GM18870 (cell line): ENCODE data around the gene MYO1D.
A peak's percentile ranks its signal among the peaks of the same experiment; 100 is the strongest.

Experiments
- ATAC-seq: cut with Tn5 transposase; IDR thresholded peaks from one replicate; pipeline ENCODE4 v1.9.1; 2021; ENCODE audit warnings: moderate library complexity; ENCODE audit not compliant: unreplicated experiment

Gene MYO1D

GRCh38 chr17:32445074-32445415 is 431.9 kb downstream of the MYO1D start:
- ATAC-seq: peak; percentile 16

- peak; percentile 70 for ATAC-seq
These were observed 432.4 kb downstream of the MYO1D start, which contains the start of gene PSMD11 for GRCh38 chr17:32444301-32445073. Gene PSMD11, plus strand, starts transcription at chr17:32444510. Its CDS starts 14 bp downstream, at chr17:32444524.

GRCh38 chr17:32443827-32444300 is 433.1 kb downstream of the MYO1D start:
- ATAC-seq: no peak
